Spleen (tissue), 11 donors: ENCODE data around the gene MUTYH. TPM values are rescaled to one million over a fixed set of nuclear protein-coding genes. Genes with fewer than 3 reads are reported as not detected.

Source experiments
- DNase-seq: peaks from one replicate; pipeline ENCODE4 v3.0.0-alpha.2; 2020
- H3K27ac ChIP-seq, 8 donors: fragments of 200-600 bp; sonication (generic) in 7 of 8; 1 replicate in 4 of 8; 2 replicates in 4 of 8; pipeline versions ENCODE4 v1.5.0 to v1.8.0; 2016 to 2021; ENCODE audit warnings: inconsistent platforms in 4 of 8, mild to moderate bottlenecking in 4 of 8, moderate library complexity in 1 of 8
- H3K27me3 ChIP-seq, 7 donors: fragments of 200-600 bp; sonication (generic) in 6 of 7; replicated peaks in 1 of 7; 1 replicate in 4 of 7; 2 replicates in 3 of 7; pipeline versions ENCODE4 v1.5.0 to v1.8.0; 2016 to 2021; ENCODE audit warnings: inconsistent platforms in 3 of 7, mild to moderate bottlenecking in 1 of 7
- H3K36me3 ChIP-seq, 6 donors: fragments of 200-600 bp; sonication (generic) in 5 of 6; 1 replicate in 4 of 6; 2 replicates in 2 of 6; pipeline versions ENCODE4 v1.5.0 to v1.8.0; 2016 to 2021; ENCODE audit warnings: inconsistent platforms in 2 of 6
- H3K4me1 ChIP-seq, 6 donors: fragments of 200-600 bp; sonication (generic) in 5 of 6; 1 replicate in 3 of 6; 2 replicates in 3 of 6; pipeline versions ENCODE4 v1.5.0 to v1.8.0; 2016 to 2021; ENCODE audit warnings: inconsistent platforms in 3 of 6
- H3K4me3 ChIP-seq, 8 donors: fragments of 200-600 bp; sonication (generic) in 7 of 8; 1 replicate in 4 of 8; 2 replicates in 4 of 8; pipeline versions ENCODE4 v1.5.0 to v1.8.0; 2016 to 2021; ENCODE audit warnings: inconsistent platforms in 4 of 8, mild to moderate bottlenecking in 4 of 8, moderate library complexity in 2 of 8
- H3K9me3 ChIP-seq, 8 donors: fragments of 200-600 bp; sonication (generic) in 7 of 8; 1 replicate in 4 of 8; 2 replicates in 4 of 8; pipeline versions ENCODE4 v1.5.0 to v1.8.0; 2016 to 2021; ENCODE audit warnings: inconsistent platforms in 4 of 8
- POLR2A ChIP-seq, 3 donors: fragments of 450-650 bp; IDR thresholded peaks; one replicate each; pipeline ENCODE4 v1.5.1; 2017; ENCODE audit warnings: antibody characterized with exemption in 3 of 3, mild to moderate bottlenecking in 1 of 3
- POLR2AphosphoS5 ChIP-seq, 3 donors: sonication (generic); formaldehyde crosslinking; IDR thresholded peaks; one replicate each; pipeline ENCODE4 v1.5.1; 2017; ENCODE audit warnings: antibody characterized with exemption in 3 of 3
- WGBS, 5 donors: extraction: QIAGEN DNeasy Blood & Tissue Kit in 3 of 5; methylation state at CpG; one replicate each; pipeline versions ENCODE4 v1.1.5 to v1.1.7; 2013 to 2018; 5-methylcytosine and 5-hydroxymethylcytosine counted together
- intact Hi-C: fragments of 100-400 bp; cut with DNase I; formaldehyde crosslinking; loops from one replicate; pipeline ENCODE4 v1.15.0; 2023; ENCODE audit warnings: low total_unique reads
- polyA plus RNA-seq, 3 donors: library from polyadenylated mRNA; stranded (reverse); fragments of 200-250 nt; gene quantifications; one replicate each; pipeline ENCODE4 v1.2.1, GENCODE V29; 2013
- total RNA-seq, 7 donors: library from RNA; depleted of rRNA in 3 of 7; stranded (reverse); fragments of >200 nt in 3 of 7; fragmentation: NEBNext Ultra II Directional in 4 of 7; extraction: Animal tissue kit (Norgen Biotek cat#: 25700) in 4 of 7; gene quantifications; one replicate each; pipeline versions ENCODE4 v1.1.0 to v1.2.1, GENCODE V29; 2016 to 2021
- TF ChIP-seq, protein P1 (sequence below), 11 experiments: fragments of 200-600 bp in 7 of 11; fragments of 450-650 bp in 4 of 11; sonication (generic) in 4 of 11; IDR thresholded peaks in 8 of 11; conservative IDR thresholded peaks in 3 of 11; 1 replicate in 7 of 11; 2 replicates in 4 of 11; pipeline versions ENCODE4 v1.4.0 to v1.8.0; 2016 to 2021; ENCODE audit warnings: antibody characterized with exemption in 11 of 11, inconsistent platforms in 4 of 11, mild to moderate bottlenecking in 1 of 11
- donor health status: healthy with polysubstance abuse.
- donor health status: DM: no; HTN: no; CAD: no; lungs with moderate emphysema.
- donor health status: DM: no; HTN: no; CAD: no.
- donor health status: Bipolar disorder and iron deficiency.
- donor health status: healthy.
- donor health status: DM: no; HTN: no; CAD: no.
- donor health status: DM: yes; HTN: yes; CAD: no.

The MUTYH gene
- total and polyA plus RNA-seq, 10 donors: 25.4 to 46.9 (median 37.2) TPM

DNA sequence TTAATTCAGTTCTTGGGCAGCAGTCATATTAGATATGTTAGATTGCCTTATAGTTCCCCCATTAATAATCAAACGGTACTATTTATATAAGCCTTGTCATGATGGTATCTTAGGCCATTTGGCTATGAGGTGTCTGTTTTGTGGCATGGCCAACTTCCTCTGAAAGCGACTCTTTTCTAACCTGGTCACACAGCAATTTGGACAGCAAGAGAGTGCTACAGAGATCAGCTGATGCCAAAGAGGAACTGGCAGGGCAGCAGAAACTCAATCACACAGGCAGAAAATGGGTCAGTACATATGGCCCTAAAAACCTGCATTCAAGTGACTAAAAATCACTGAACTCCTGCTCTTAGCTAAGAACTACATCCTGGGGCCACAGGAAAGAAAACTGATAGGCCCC lies 13.4 kb upstream of the MUTYH start:
- WGBS, 5 donors: 60 to 82% (median 70%) methylated on average over 2 of the region's 2 CpGs
- intact Hi-C loops: loop anchor here (10.0 kb wide), 1 partner anchor 221 kb away; no protein-coding TSS in a partner anchor
- Histone ChIP-seq H3K4me3 (no peak overlapping the region), H3K9me3 (no peaks in the 10 kb centered on the region), H3K36me3 (peaks cover 0 to 36% (median 0%) of the 10 kb centered on the region in 6 donors), H3K27me3 (no peaks in the 10 kb centered on the region), H3K4me1 (no peaks in the 10 kb centered on the region), H3K27ac (no peak overlapping the region)
- no peak for DNase-seq
- TF ChIP-seq POLR2AphosphoS5 (IDR thresholded peaks at IDR 0.05): no peak
- TF ChIP-seq, protein P1, sequence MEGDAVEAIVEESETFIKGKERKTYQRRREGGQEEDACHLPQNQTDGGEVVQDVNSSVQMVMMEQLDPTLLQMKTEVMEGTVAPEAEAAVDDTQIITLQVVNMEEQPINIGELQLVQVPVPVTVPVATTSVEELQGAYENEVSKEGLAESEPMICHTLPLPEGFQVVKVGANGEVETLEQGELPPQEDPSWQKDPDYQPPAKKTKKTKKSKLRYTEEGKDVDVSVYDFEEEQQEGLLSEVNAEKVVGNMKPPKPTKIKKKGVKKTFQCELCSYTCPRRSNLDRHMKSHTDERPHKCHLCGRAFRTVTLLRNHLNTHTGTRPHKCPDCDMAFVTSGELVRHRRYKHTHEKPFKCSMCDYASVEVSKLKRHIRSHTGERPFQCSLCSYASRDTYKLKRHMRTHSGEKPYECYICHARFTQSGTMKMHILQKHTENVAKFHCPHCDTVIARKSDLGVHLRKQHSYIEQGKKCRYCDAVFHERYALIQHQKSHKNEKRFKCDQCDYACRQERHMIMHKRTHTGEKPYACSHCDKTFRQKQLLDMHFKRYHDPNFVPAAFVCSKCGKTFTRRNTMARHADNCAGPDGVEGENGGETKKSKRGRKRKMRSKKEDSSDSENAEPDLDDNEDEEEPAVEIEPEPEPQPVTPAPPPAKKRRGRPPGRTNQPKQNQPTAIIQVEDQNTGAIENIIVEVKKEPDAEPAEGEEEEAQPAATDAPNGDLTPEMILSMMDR (IDR thresholded peaks at IDR 0.05 in 8 of 11, conservative IDR thresholded peaks at IDR 0.05 in 3 of 11): no peak
- TF ChIP-seq POLR2A (IDR thresholded peaks at IDR 0.05): no peak

GRCh38 chr1:45351508-45351907 lies 11.3 kb upstream of the MUTYH start:
- DNase-seq: no peak
- Histone ChIP-seq H3K27me3 (no peaks in the 10 kb centered on the region), H3K9me3 (no peaks in the 10 kb centered on the region), H3K4me3 (no peak overlapping the region), H3K36me3 (peaks cover 0 to 51% (median 2%) of the 10 kb centered on the region in 6 donors), H3K27ac (no peak overlapping the region), H3K4me1 (no peaks in the 10 kb centered on the region)
- 75 to 87% (median 85%) methylated on average over 5 of the region's 5 CpGs for WGBS, 5 donors
- TF ChIP-seq POLR2AphosphoS5 (IDR thresholded peaks at IDR 0.05): no peak
- TF ChIP-seq, protein P1 (IDR thresholded peaks at IDR 0.05 in 8 of 11, conservative IDR thresholded peaks at IDR 0.05 in 3 of 11): no peak
- intact Hi-C loops: loop anchor here (10.0 kb wide), 1 partner anchor 223 kb away; no protein-coding TSS in a partner anchor

- WGBS, 5 donors: 58 to 91% (median 79%) methylated on average over 3 of the region's 3 CpGs
- H3K27ac ChIP-seq: peak overlapping the region in 1 of 8 donors; percentile 10
- intact Hi-C loops: no loop called here
- H3K4me3 ChIP-seq: no peak overlapping the region
- peaks cover 0 to 66% (median 14%) of the 10 kb centered on the region in 6 donors for H3K36me3 ChIP-seq
- no peak for DNase-seq
- TF ChIP-seq POLR2A (IDR thresholded peaks at IDR 0.05) (no peak), POLR2AphosphoS5 (IDR thresholded peaks at IDR 0.05) (no peak)
- TF ChIP-seq, protein P1 (IDR thresholded peaks at IDR 0.05 in 8 of 11, conservative IDR thresholded peaks at IDR 0.05 in 3 of 11): no peak
- no peaks in the 10 kb centered on the region for H3K4me1 ChIP-seq
- no peaks in the 10 kb centered on the region for H3K9me3 ChIP-seq
- no peaks in the 10 kb centered on the region for H3K27me3 ChIP-seq
Observed at GRCh38 chr1:45348966-45349677, 8.9 kb upstream of the MUTYH start.

- WGBS, 5 donors: 39 to 87% (median 74%) methylated on average over 1 of the region's 1 CpG
- intact Hi-C loops: no loop called here
- no peak for DNase-seq
- Histone ChIP-seq H3K27me3 (no peaks in the 10 kb centered on the region), H3K4me3 (no peak overlapping the region), H3K36me3 (peaks cover 0 to 66% (median 19%) of the 10 kb centered on the region in 6 donors), H3K9me3 (no peaks in the 10 kb centered on the region), H3K27ac (peak overlapping the region in 1 of 8 donors; percentile 10), H3K4me1 (peaks cover 0 to 2% (median 0%) of the 10 kb centered on the region in 6 donors)
- no peak for TF ChIP-seq POLR2AphosphoS5 (IDR thresholded peaks at IDR 0.05)
Observed at GRCh38 chr1:45348609-45348965, 8.3 kb upstream of the MUTYH start.
